ENCODE measurements around the gene RPS15A. TPM values are rescaled to one million over a fixed set of nuclear protein-coding genes. Genes with fewer than 3 reads are reported as not detected.

RPS15A gene
- polyA plus RNA-seq, 1 donor from 2014 or later: 3,296 TPM

- H3K9me3 ChIP-seq (ENCODE audit: low read length): no peaks in the 10 kb centered on the region
- H3K36me3 ChIP-seq (ENCODE audit: insufficient read depth, low read length): no peaks in the 10 kb centered on the region
- no peaks in the 10 kb centered on the region for H3K27me3 ChIP-seq (ENCODE audit: insufficient read depth, low read depth, low read length)
- H3F3A ChIP-seq (ENCODE audit: insufficient read depth, low read length, poor library complexity, severe bottlenecking): no peaks in the 10 kb centered on the region
- H3K9me2 ChIP-seq (ENCODE audit: insufficient read depth, low read length): no peaks in the 10 kb centered on the region
- H3K4me2 ChIP-seq (ENCODE audit: low read length): peak overlapping the region; percentile 77
- H2AFZ ChIP-seq (ENCODE audit: low read depth, low read length): peak overlapping the region; percentile 15
- H4K20me1 ChIP-seq (ENCODE audit: insufficient read depth): no peaks in the 10 kb centered on the region
- peaks cover 35% of the 10 kb centered on the region for H3K79me2 ChIP-seq (replicated peaks; ENCODE audit: insufficient read depth, low read length)
- peak overlapping the region; percentile 83 for H3K4me3 ChIP-seq (ENCODE audit: low read length)
- peak overlapping the region; percentile 76 for H3K9ac ChIP-seq (ENCODE audit: low read length)
- peak overlapping the region; percentile 74 for H3K27ac ChIP-seq (ENCODE audit: low read length)
- TF ChIP-seq TAF1 (IDR thresholded peaks at IDR 0.05; ENCODE audit: low read depth) (no peak), EZH2 (IDR thresholded peaks at IDR 0.05; ENCODE audit: borderline replicate concordance, insufficient read depth, low read length, poor library complexity, severe bottlenecking) (no peak), SMC3 (conservative IDR thresholded peaks at IDR 0.05; ENCODE audit: poor library complexity) (no peak), MXI1 (conservative IDR thresholded peaks at IDR 0.05; ENCODE audit: poor library complexity, severe bottlenecking) (no peak), EP300 (conservative IDR thresholded peaks at IDR 0.05; ENCODE audit: poor library complexity, severe bottlenecking) (no peak), RAD21 (conservative IDR thresholded peaks at IDR 0.05) (no peak), POLR2AphosphoS5 (IDR thresholded peaks at IDR 0.05) (no peak), CTCF (IDR thresholded peaks at IDR 0.05; ENCODE audit: poor library complexity, severe bottlenecking) (no peak)
Observed at GRCh38 chr16:18800293-18800692, 10.2 kb upstream of the RPS15A start.

DNA sequence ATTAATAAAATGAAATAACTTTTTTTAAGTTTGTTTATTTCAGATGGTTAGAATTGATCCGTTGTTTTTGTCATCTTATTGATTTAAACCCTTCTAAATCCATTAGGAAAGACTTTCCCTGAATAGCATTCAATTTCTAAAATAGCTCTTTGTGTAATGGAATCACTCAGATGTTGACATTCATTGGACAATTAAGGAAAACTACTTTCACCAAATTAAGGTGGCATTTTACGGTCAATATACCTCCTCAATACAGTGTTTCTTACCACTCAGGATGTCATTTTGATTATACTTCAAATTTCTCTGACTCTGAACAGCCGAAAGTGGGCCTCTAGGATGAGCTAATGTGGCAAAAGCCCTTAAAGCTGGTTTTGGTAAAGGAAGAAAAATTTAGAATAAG lies 9.4 kb upstream of the RPS15A start:
- Histone ChIP-seq H3K79me2 (replicated peaks; ENCODE audit: insufficient read depth, low read length) (peaks cover 35% of the 10 kb centered on the region), H3K27me3 (ENCODE audit: insufficient read depth, low read depth, low read length) (no peaks in the 10 kb centered on the region), H3K9me2 (ENCODE audit: insufficient read depth, low read length) (no peaks in the 10 kb centered on the region), H2AFZ (ENCODE audit: low read depth, low read length) (no peak overlapping the region), H3K4me2 (ENCODE audit: low read length) (peak overlapping the region; percentile 21), H3K36me3 (ENCODE audit: insufficient read depth, low read length) (no peaks in the 10 kb centered on the region), H3K9me3 (ENCODE audit: low read length) (no peaks in the 10 kb centered on the region), H3F3A (ENCODE audit: insufficient read depth, low read length, poor library complexity, severe bottlenecking) (no peaks in the 10 kb centered on the region), H4K20me1 (ENCODE audit: insufficient read depth) (no peaks in the 10 kb centered on the region), H3K4me3 (ENCODE audit: low read length) (peak overlapping the region; percentile 83), H3K27ac (ENCODE audit: low read length) (no peak overlapping the region), H3K9ac (ENCODE audit: low read length) (peak overlapping the region; percentile 76)
- TF ChIP-seq MXI1 (conservative IDR thresholded peaks at IDR 0.05; ENCODE audit: poor library complexity, severe bottlenecking): no peak
- TF ChIP-seq SMC3 (conservative IDR thresholded peaks at IDR 0.05; ENCODE audit: poor library complexity): no peak
- no peak for TF ChIP-seq REST (IDR thresholded peaks at IDR 0.05; ENCODE audit: borderline replicate concordance)
- no peak for TF ChIP-seq RAD21 (conservative IDR thresholded peaks at IDR 0.05)
- TF ChIP-seq EP300 (conservative IDR thresholded peaks at IDR 0.05; ENCODE audit: poor library complexity, severe bottlenecking): no peak
- no peak for TF ChIP-seq POLR2AphosphoS5 (IDR thresholded peaks at IDR 0.05)
- TF ChIP-seq CTCF (IDR thresholded peaks at IDR 0.05; ENCODE audit: poor library complexity, severe bottlenecking): no peak
- TF ChIP-seq TAF1 (IDR thresholded peaks at IDR 0.05; ENCODE audit: low read depth): no peak
- no peak for TF ChIP-seq EZH2 (IDR thresholded peaks at IDR 0.05; ENCODE audit: borderline replicate concordance, insufficient read depth, low read length, poor library complexity, severe bottlenecking)
